RPMI7951 (cell line): ENCODE measurements around the gene FAM181A. TPM values are rescaled to one million over a fixed set of nuclear protein-coding genes. Genes with fewer than 3 reads are reported as not detected.

Source experiments
- DNase-seq: peaks from one replicate; pipeline ENCODE4 v3.0.0-alpha.2; 2012; ENCODE audit warnings: low read depth
- total RNA-seq: library from RNA; depleted of rRNA; stranded (reverse); fragments of >200 nt; shearing (Covaris generic); gene quantifications from 2 replicates; pipeline ENCODE4 v1.2.3, GENCODE V29; 2014

The FAM181A gene
- total RNA-seq, 1 experiment from 2014 or later, result not detected

GRCh38 chr14:93950948-93951634 lies 23.9 kb downstream of the FAM181A start:
- no peak for DNase-seq

- DNase-seq, result no peak
Measured at GRCh38 chr14:93951635-93952540, 24.7 kb downstream of the FAM181A start.

GRCh38 chr14:93952829-93953228 lies 25.7 kb downstream of the FAM181A start:
- DNase-seq, result no peak

- no peak for DNase-seq
Measured at GRCh38 chr14:93953263-93953662, 26.1 kb downstream of the FAM181A start.

GRCh38 chr14:93953739-93954515 lies 26.8 kb downstream of the FAM181A start:
- DNase-seq, result no peak

- DNase-seq, result no peak
Measured at GRCh38 chr14:93954516-93954830, 27.3 kb downstream of the FAM181A start.

- DNase-seq, result no peak
Measured at GRCh38 chr14:93954900-93955849, 28.0 kb downstream of the FAM181A start.

GRCh38 chr14:93955850-93956481 lies 28.8 kb downstream of the FAM181A start:
- DNase-seq, result no peak

- DNase-seq, result peak; percentile 27
Measured at GRCh38 chr14:93956514-93957332, 29.6 kb downstream of the FAM181A start.

GRCh38 chr14:93957333-93957710 lies 30.2 kb downstream of the FAM181A start:
- DNase-seq, result no peak

- no peak for DNase-seq
Measured at GRCh38 chr14:93957751-93958566, 30.8 kb downstream of the FAM181A start.

- no peak for DNase-seq
Measured at GRCh38 chr14:93958567-93959238, 31.6 kb downstream of the FAM181A start.

- peak; percentile 98 for DNase-seq
Measured at GRCh38 chr14:93959239-93960107, 32.3 kb downstream of the FAM181A start.

GRCh38 chr14:93960108-93960475 lies 32.9 kb downstream of the FAM181A start:
- DNase-seq, result no peak

- DNase-seq, result no peak
Measured at GRCh38 chr14:93960774-93961438, 33.8 kb downstream of the FAM181A start.

GRCh38 chr14:93961620-93962019 lies 34.5 kb downstream of the FAM181A start:
- DNase-seq, result no peak
